Activated CD8-positive, alpha-beta memory T cell treated with anti-CD3 and anti-CD28 coated beads, Interleukin-2, amount 50 U/mL, for 4 hours (primary cell): ENCODE results near the gene CST4.
"Not testable (repeated sequence)": the region's sequence is repeated elsewhere in the genome, so short reads cannot be mapped to it uniquely, and the experiment has no call there.

ENCODE experiments used
- DNase-seq: peaks from one replicate; pipeline ENCODE4 v3.0.0-alpha.2; 2020

CST4 gene

DNA sequence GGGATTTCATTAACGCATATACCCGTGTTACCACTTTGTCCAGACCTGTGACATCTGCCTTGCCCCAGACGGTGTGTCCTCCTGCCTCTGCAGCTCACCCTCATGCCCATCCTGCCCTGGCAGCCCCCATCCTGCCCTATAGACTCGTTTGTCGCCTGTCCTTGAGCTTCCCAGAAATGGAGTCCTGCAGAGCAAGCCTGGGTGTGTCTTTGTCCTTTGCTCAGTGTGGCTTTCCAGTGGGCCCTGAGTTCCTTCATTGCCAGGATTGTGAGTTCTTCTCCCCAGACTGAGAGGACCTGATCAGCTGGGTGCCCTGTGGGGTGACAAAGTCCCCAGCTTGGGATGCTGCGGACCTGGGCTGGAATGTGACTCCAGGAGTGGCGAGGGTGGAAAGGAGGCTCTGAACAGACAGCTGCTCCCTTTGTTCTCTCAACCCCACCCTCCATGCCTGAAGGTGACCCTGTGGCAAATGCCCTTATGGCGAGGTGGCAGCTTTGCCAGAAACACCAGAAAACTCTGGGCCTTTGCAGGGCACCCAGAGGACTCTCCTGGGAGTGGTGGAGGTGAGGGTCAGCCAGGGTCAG lies 48.7 kb downstream of the CST4 start:
- DNase-seq: no peak

DNA sequence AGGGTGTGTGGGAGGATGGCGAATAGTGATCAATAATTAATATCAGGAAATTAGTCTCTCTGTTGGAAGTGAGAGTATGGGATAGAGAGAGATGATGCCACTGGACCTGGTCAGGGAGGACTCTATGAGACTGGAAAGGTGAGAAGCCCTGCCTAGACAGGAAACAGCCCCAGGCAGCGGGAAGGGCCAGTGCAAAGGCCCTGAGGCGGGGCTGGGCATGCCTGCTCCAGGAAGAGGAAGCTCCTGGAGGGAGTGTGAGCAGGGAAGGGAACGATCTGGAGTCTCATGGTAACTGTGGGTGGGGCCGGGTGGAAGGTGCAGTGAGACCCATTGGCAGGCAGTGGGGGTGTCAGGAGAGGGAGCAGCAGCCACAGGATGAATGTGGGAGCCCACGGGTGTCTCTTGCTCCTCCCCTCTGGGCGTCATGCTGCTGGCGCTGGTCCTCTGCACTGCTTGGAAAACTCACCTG lies 49.3 kb downstream of the CST4 start:
- DNase-seq: no peak

DNA sequence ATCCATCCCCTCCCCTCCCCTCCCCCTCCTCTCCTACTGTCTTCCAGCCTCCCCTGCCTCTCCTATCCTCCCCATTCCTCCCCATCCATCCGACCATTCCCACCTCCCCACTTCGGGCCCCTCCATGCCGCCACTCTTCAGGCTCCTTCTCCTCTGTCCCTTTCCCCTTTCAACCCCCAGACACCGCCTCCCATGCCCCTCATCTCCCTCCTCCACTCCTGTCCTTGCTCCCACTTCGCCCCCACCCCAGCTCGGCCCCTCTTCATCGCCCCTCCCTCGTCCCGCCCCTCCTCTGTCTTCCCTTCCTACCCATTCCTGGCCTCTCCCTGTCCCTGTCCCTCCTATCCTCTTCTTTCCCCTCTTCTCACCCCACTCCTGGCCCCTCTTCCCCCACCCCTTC lies 50.5 kb downstream of the CST4 start:
- no peak for DNase-seq

- DNase-seq: no peak
Observed at GRCh38 chr20:23637282-23638221, 51.3 kb downstream of the CST4 start, which contains the start of gene CST3. Gene CST3, minus strand, starts transcription at chr20:23637955. Its CDS starts 93 bp downstream, at chr20:23637862.

DNA sequence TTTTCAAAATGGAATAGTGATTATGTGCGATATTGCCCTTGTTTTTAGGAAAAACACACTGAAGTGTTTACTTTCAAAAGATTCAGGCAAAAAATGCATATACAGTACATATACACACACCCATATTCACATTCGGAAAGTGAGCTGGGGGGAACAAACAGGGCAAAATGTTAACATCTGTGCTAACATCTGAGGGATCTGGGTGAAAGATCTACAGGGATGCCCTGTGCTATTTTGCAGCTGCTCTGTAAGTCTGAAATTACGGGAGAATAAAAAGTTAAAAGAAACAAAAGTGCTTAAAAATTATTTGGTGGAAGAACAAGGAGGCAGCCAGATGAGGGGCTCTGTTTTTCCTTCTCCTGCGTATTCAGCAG lies 51.9 kb downstream of the CST4 start:
- DNase-seq: no peak

DNA sequence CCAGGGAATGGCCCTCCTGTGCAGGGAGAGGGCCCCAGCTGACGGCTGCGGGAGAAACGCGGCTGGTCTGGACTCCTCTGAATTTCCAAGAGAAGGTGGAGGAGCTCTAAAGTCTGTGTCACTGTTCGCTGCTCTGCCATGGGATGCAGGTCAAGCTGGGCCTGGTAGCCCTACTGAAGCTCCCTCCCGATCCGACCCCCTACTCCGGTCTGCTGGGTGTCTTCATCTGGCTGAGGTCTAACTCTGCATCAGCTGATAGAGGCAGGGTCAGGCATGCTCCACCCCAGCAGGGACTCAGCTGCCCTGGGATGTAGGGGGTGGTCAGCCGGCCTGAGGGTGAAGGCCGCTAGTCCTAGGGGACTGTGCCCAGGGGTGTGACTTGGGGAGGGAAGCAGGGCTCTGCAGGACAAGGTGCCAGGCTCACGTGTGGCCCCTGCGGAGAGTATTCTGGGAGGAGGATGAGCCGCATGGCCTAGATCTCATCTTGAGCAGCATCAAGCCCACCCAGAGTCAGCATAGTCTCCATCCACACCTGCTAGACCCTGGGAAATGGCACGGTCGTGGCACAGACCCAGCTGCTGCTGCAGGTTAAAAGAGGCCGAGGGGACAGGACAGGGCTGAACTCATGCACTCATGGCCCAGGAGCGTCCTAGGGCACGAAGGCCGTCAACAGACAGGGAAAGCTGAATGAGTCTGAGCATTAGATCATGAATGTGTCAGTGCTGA lies 52.5 kb downstream of the CST4 start:
- DNase-seq: no peak

DNA sequence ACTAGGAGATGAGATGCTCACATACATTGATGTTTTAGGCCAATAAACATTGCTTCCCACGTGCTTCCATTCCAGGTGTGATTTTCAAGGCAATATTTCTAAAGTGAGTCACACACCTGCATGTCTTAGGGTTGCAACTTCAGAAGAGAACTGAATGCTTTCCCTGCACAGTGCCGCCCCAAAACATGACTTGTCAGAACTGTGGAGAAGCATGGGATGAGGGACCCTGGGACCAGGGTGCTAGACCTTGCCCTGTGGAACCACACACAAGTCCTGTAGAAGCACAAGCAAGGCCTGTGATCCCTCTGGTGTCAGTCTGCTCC lies 53.1 kb downstream of the CST4 start:
- not testable (repeated sequence) for DNase-seq
